GM19193 (cell line): ENCODE measurements around the gene OSBPL3.

Source experiments
- POLR2A ChIP-seq: IDR thresholded peaks from 4 replicates; pipeline ENCODE4 v1.6.1; 2011; ENCODE audit not compliant: insufficient read depth, insufficient read length; ENCODE audit errors: extremely low read depth

Gene OSBPL3

GRCh38 chr7:24797270-24797669 is 182.7 kb downstream of the OSBPL3 start:
- no peak for TF ChIP-seq POLR2A

- TF ChIP-seq POLR2A: no peak
Measured at GRCh38 chr7:24795407-24795767, 184.6 kb downstream of the OSBPL3 start.

GRCh38 chr7:24793982-24794648 is 185.9 kb downstream of the OSBPL3 start:
- no peak for TF ChIP-seq POLR2A

- no peak for TF ChIP-seq POLR2A
Measured at GRCh38 chr7:24788961-24789576, 190.9 kb downstream of the OSBPL3 start.

GRCh38 chr7:24788075-24788474 is 191.9 kb downstream of the OSBPL3 start:
- no peak for TF ChIP-seq POLR2A

GRCh38 chr7:24786941-24787340 is 193.0 kb downstream of the OSBPL3 start:
- TF ChIP-seq POLR2A: no peak

GRCh38 chr7:24786306-24786705 is 193.7 kb downstream of the OSBPL3 start:
- TF ChIP-seq POLR2A: no peak

- TF ChIP-seq POLR2A: no peak
Measured at GRCh38 chr7:24784277-24784676, 195.7 kb downstream of the OSBPL3 start.

- no peak for TF ChIP-seq POLR2A
Measured at GRCh38 chr7:24783698-24784097, 196.3 kb downstream of the OSBPL3 start.

- TF ChIP-seq POLR2A: no peak
Measured at GRCh38 chr7:24781106-24781505, 198.9 kb downstream of the OSBPL3 start.

GRCh38 chr7:24779283-24779655 is 200.7 kb downstream of the OSBPL3 start:
- TF ChIP-seq POLR2A: no peak

GRCh38 chr7:24778543-24779282 is 201.3 kb downstream of the OSBPL3 start:
- no peak for TF ChIP-seq POLR2A

- TF ChIP-seq POLR2A: no peak
Measured at GRCh38 chr7:24777806-24778205, 202.2 kb downstream of the OSBPL3 start.

GRCh38 chr7:24773646-24774045 is 206.3 kb downstream of the OSBPL3 start:
- no peak for TF ChIP-seq POLR2A

GRCh38 chr7:24769851-24770250 is 210.1 kb downstream of the OSBPL3 start:
- TF ChIP-seq POLR2A: no peak
